Mesothelial cell of epicardium (in vitro differentiated cells): Measurements from ENCODE around the gene RABGAP1. TPM values are rescaled to one million over a fixed set of nuclear protein-coding genes. Genes with fewer than 3 reads are reported as not detected.

ENCODE experiments used
- DNase-seq, 2 experiments: peaks; one replicate each; pipeline ENCODE4 v3.0.0; 2021; ENCODE audit warnings: low spot score in 2 of 2; ENCODE audit not compliant: unreplicated experiment in 2 of 2
- H3K27ac Mint-ChIP-seq: 2 replicates; pipeline ENCODE4 v1.8.0; 2021; ENCODE audit warnings: mixed read lengths
- H3K27me3 Mint-ChIP-seq: 2 replicates; pipeline ENCODE4 v1.8.0; 2021; ENCODE audit warnings: low read depth, mixed read lengths
- H3K36me3 Mint-ChIP-seq: 2 replicates; pipeline ENCODE4 v1.8.0; 2021; ENCODE audit warnings: mixed read lengths
- H3K4me1 Mint-ChIP-seq: 2 replicates; pipeline ENCODE4 v1.8.0; 2021; ENCODE audit warnings: mixed read lengths
- H3K4me3 Mint-ChIP-seq: 2 replicates; pipeline ENCODE4 v1.8.0; 2021; ENCODE audit warnings: mild to moderate bottlenecking, moderate library complexity, mixed read lengths
- H3K9me3 Mint-ChIP-seq: 2 replicates; pipeline ENCODE4 v1.8.0; 2021; ENCODE audit warnings: mixed read lengths
- total RNA-seq: library from RNA; stranded (reverse); gene quantifications from 3 replicates; pipeline ENCODE4 v1.2.1, GENCODE V29; 2021
- TF ChIP-seq, protein P1 (sequence below): fragments of 200-600 bp; sonication (generic); IDR thresholded peaks from one replicate; pipeline ENCODE4 v1.5.0; 2021; ENCODE audit warnings: antibody characterized with exemption; ENCODE audit not compliant: unreplicated experiment

Gene RABGAP1
- total RNA-seq, 1 donor from 2014 or later = 88.1 TPM

- H3K27me3 Mint-ChIP-seq = no peaks in the 10 kb centered on the region
- no peak for DNase-seq
- H3K27ac Mint-ChIP-seq = no peak overlapping the region
- H3K4me1 Mint-ChIP-seq = peaks cover 7% of the 10 kb centered on the region
- peaks cover 32% of the 10 kb centered on the region for H3K36me3 Mint-ChIP-seq
- TF ChIP-seq, protein P1, sequence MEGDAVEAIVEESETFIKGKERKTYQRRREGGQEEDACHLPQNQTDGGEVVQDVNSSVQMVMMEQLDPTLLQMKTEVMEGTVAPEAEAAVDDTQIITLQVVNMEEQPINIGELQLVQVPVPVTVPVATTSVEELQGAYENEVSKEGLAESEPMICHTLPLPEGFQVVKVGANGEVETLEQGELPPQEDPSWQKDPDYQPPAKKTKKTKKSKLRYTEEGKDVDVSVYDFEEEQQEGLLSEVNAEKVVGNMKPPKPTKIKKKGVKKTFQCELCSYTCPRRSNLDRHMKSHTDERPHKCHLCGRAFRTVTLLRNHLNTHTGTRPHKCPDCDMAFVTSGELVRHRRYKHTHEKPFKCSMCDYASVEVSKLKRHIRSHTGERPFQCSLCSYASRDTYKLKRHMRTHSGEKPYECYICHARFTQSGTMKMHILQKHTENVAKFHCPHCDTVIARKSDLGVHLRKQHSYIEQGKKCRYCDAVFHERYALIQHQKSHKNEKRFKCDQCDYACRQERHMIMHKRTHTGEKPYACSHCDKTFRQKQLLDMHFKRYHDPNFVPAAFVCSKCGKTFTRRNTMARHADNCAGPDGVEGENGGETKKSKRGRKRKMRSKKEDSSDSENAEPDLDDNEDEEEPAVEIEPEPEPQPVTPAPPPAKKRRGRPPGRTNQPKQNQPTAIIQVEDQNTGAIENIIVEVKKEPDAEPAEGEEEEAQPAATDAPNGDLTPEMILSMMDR = no peak
- no peak overlapping the region for H3K4me3 Mint-ChIP-seq
- no peaks in the 10 kb centered on the region for H3K9me3 Mint-ChIP-seq
Observed at GRCh38 chr9:123011878-123012528, 71.2 kb downstream of the RABGAP1 start.

GRCh38 chr9:123016631-123017030 lies 75.8 kb downstream of the RABGAP1 start:
- Mint-ChIP-seq H3K9me3 (no peaks in the 10 kb centered on the region), H3K36me3 (peaks cover 35% of the 10 kb centered on the region), H3K27ac (no peak overlapping the region), H3K4me1 (no peaks in the 10 kb centered on the region), H3K27me3 (no peaks in the 10 kb centered on the region), H3K4me3 (no peak overlapping the region)
- TF ChIP-seq, protein P1 = no peak
- no peak for DNase-seq

DNA sequence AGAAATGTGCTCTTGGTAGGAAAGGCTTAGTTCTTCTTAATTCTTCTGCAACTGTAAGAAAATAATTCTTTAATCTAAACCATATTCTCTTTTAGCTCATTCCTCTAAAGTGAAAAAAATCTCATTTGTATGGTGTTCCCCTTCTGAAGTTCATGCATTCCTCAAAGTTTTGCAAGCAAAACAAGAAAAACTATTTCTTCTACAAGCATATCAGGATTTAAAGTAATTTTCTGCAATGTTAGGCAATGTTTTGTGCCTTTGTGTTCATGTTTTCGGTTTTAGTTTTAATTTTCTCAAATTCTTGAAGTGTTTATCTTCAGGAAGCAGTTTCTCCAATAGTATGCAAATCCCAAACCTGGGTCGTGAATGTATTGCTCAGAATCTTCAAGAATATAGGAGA lies 80.0 kb downstream of the RABGAP1 start:
- H3K27ac Mint-ChIP-seq = no peak overlapping the region
- peaks cover 27% of the 10 kb centered on the region for H3K36me3 Mint-ChIP-seq
- no peaks in the 10 kb centered on the region for H3K4me1 Mint-ChIP-seq
- DNase-seq = no peak
- H3K27me3 Mint-ChIP-seq = no peaks in the 10 kb centered on the region
- TF ChIP-seq, protein P1 = no peak
- H3K4me3 Mint-ChIP-seq = no peak overlapping the region
- H3K9me3 Mint-ChIP-seq = no peaks in the 10 kb centered on the region

- Mint-ChIP-seq H3K27me3 (no peaks in the 10 kb centered on the region), H3K4me3 (no peak overlapping the region), H3K36me3 (peaks cover 23% of the 10 kb centered on the region), H3K4me1 (peaks cover 5% of the 10 kb centered on the region), H3K27ac (peak overlapping the region; percentile 73), H3K9me3 (no peaks in the 10 kb centered on the region)
- DNase-seq = no peak
- TF ChIP-seq, protein P1 = no peak
Observed at GRCh38 chr9:123026425-123026824, 85.6 kb downstream of the RABGAP1 start.

- H3K27me3 Mint-ChIP-seq = no peaks in the 10 kb centered on the region
- TF ChIP-seq, protein P1 = no peak
- H3K9me3 Mint-ChIP-seq = no peaks in the 10 kb centered on the region
- no peak overlapping the region for H3K27ac Mint-ChIP-seq
- no peak overlapping the region for H3K4me3 Mint-ChIP-seq
- peaks cover 5% of the 10 kb centered on the region for H3K4me1 Mint-ChIP-seq
- H3K36me3 Mint-ChIP-seq = peaks cover 19% of the 10 kb centered on the region
- DNase-seq = no peak
Observed at GRCh38 chr9:123027517-123027916, 86.7 kb downstream of the RABGAP1 start.
